ENCODE results near the gene U2AF1L4. TPM values are rescaled to one million over a fixed set of nuclear protein-coding genes. Genes with fewer than 3 reads are reported as not detected.
"Not testable (repeated sequence)": the region's sequence is repeated elsewhere in the genome, so short reads cannot be mapped to it uniquely, and the experiment has no call there.

The U2AF1L4 gene
- total RNA-seq, 1 experiment from 2014 or later: 24.6 TPM

DNA sequence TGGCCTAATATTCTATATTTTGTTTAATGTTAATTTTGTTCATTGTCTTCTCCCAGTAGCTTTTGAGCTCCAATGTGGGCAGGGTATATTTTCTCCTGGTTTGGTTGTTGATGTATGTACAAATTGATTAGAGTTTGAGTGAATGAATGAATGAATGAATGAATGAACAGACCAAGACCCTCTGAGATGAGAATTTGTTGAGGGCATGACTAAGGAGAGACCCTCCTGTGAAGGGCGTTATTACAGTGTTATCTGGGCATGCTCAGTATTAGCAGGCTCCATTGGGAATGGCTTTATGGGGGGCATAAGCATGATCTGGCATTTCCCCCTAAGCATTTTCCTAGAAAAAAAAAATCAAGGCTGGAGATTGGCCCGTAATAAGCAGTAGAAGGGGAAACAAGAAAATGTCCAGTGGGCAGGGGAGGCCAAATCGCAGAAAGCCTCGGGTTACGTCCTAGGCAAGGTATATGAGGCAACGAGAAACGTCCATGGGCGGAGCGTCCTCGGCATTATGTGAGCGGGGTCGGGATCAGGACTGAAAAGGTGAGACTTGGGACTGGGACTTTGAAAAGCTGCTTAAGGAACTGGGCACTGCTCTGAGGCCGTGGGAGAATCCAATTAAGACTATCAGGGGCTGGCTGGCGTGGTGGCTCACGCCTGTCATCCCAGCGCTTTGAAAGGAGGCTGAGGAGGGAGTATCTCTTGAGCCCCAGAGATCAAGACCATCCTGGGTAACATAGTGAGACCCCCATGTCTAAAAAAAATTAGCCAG is 29.2 kb upstream of the U2AF1L4 start:
- intact Hi-C loops (cut with micrococcal nuclease; ENCODE audit: unreplicated experiment): loop anchor here (2.0 kb wide), 1 partner anchor 16 kb away; the partner anchor contains the start of gene PROSER3
- BruUV-seq (replicated peaks): no TSS peak
- no peak overlapping the region for H3K27ac Mint-ChIP-seq (ENCODE audit: unreplicated experiment)
- no peaks in the 10 kb centered on the region for H3K9me3 Mint-ChIP-seq (ENCODE audit: unreplicated experiment)
- Histone ChIP-seq H3K27me3 (replicated peaks; ENCODE audit: control insufficient read depth, insufficient read depth, low read length) (no peaks in the 10 kb centered on the region), H3K36me3 (ENCODE audit: control insufficient read depth, insufficient read depth, low read length) (no peaks in the 10 kb centered on the region), H3K4me1 (no peaks in the 10 kb centered on the region), H3K4me3 (ENCODE audit: low read depth, low read length) (peak overlapping the region; percentile 27), H3K9me3 (no peaks in the 10 kb centered on the region)
- ChIA-PET CTCF (no interaction called here), POLR2A (no interaction called here)
- TF ChIP-seq CTCF (IDR thresholded peaks at IDR 0.05; ENCODE audit: insufficient read depth in 1 of 2, low read depth in 1 of 2, low read length in 1 of 2, severe bottlenecking in 1 of 2, unreplicated experiment in 1 of 2): no peak
- peaks cover 11% of the 10 kb centered on the region for H3K4me1 Mint-ChIP-seq (ENCODE audit: low read depth, unreplicated experiment)
- H3K4me3 Mint-ChIP-seq (ENCODE audit: unreplicated experiment): peak overlapping the region; percentile 79
- no peak for DNase-seq
- H3K36me3 Mint-ChIP-seq (ENCODE audit: insufficient read depth, unreplicated experiment): peaks cover 18% of the 10 kb centered on the region
- peaks cover 5% of the 10 kb centered on the region for H3K27me3 Mint-ChIP-seq (ENCODE audit: insufficient read depth, unreplicated experiment)

- H3K27me3 ChIP-seq (replicated peaks; ENCODE audit: control insufficient read depth, insufficient read depth, low read length): no peaks in the 10 kb centered on the region
- intact Hi-C loops (cut with micrococcal nuclease; ENCODE audit: unreplicated experiment): no loop called here
- CTCF ChIA-PET: no interaction called here
- Mint-ChIP-seq H3K36me3 (ENCODE audit: insufficient read depth, unreplicated experiment) (peaks cover 13% of the 10 kb centered on the region), H3K4me3 (ENCODE audit: unreplicated experiment) (no peak overlapping the region), H3K4me1 (ENCODE audit: low read depth, unreplicated experiment) (peaks cover 11% of the 10 kb centered on the region), H3K27ac (ENCODE audit: unreplicated experiment) (no peak overlapping the region), H3K9me3 (ENCODE audit: unreplicated experiment) (no peaks in the 10 kb centered on the region), H3K27me3 (ENCODE audit: insufficient read depth, unreplicated experiment) (peaks cover 5% of the 10 kb centered on the region)
- H3K9me3 ChIP-seq: no peaks in the 10 kb centered on the region
- no peaks in the 10 kb centered on the region for H3K4me1 ChIP-seq
- H3K36me3 ChIP-seq (ENCODE audit: control insufficient read depth, insufficient read depth, low read length): no peaks in the 10 kb centered on the region
- BruUV-seq (replicated peaks): no TSS peak
- no peak for DNase-seq
- TF ChIP-seq CTCF (IDR thresholded peaks at IDR 0.05; ENCODE audit: insufficient read depth in 1 of 2, low read depth in 1 of 2, low read length in 1 of 2, severe bottlenecking in 1 of 2, unreplicated experiment in 1 of 2): no peak
- POLR2A ChIA-PET: interaction anchor here (0.5 to 0.8 kb wide), 2 partner anchors 10 to 32 kb away, joined by 3 read pairs; no protein-coding TSS in a partner anchor
- no peak overlapping the region for H3K4me3 ChIP-seq (ENCODE audit: low read depth, low read length)
These were observed 28.0 kb upstream of the U2AF1L4 start for GRCh38 chr19:35773020-35773806.

DNA sequence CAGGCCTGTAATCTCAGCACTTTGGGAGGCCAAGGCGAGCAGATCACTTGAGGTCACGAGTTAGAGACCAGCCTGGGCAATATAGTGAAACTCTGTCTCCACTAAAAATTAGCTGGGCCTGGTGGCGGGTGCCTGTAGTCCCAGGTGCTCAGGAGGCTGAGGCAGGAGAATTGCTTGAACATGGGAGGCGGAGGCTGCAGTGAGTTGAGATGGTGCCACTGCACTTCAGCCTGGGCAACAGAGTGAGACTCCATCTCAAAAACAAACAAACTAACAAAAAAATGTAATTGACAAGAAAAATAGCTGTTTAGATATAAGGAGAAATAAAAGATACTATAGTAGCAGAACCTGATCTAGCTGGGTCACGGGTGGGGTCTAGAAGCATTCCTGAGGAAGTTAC is 27.1 kb upstream of the U2AF1L4 start:
- BruUV-seq (replicated peaks); intact Hi-C loops (cut with micrococcal nuclease; ENCODE audit: unreplicated experiment); H3K4me3 ChIP-seq (ENCODE audit: low read depth, low read length); DNase-seq; H3K9me3 Mint-ChIP-seq (ENCODE audit: unreplicated experiment); H3K9me3 ChIP-seq; H3K36me3 ChIP-seq (ENCODE audit: control insufficient read depth, insufficient read depth, low read length); H3K27me3 ChIP-seq (replicated peaks; ENCODE audit: control insufficient read depth, insufficient read depth, low read length); H3K4me3 Mint-ChIP-seq (ENCODE audit: unreplicated experiment); CTCF ChIA-PET; H3K27ac Mint-ChIP-seq (ENCODE audit: unreplicated experiment); POLR2A ChIA-PET; H3K4me1 ChIP-seq; H3K27me3 Mint-ChIP-seq (ENCODE audit: insufficient read depth, unreplicated experiment): not testable (repeated sequence)
- Mint-ChIP-seq H3K4me1 (ENCODE audit: low read depth, unreplicated experiment) (peaks cover 11% of the 10 kb centered on the region), H3K36me3 (ENCODE audit: insufficient read depth, unreplicated experiment) (peaks cover 13% of the 10 kb centered on the region)

Data from Caco-2 (cell line).